Stimulated activated CD4-positive, alpha-beta T cell treated with anti-CD3 and anti-CD28 coated beads, Interleukin-1b, Interleukin-23, amount 100 ng/mL, for 1 hour (primary cell): ENCODE results near the gene MYO18B.

ENCODE experiments used
- DNase-seq, 2 donors: peaks; one replicate each; pipeline ENCODE4 v3.0.0-alpha.2; 2020; ENCODE audit warnings: low read depth in 2 of 2

The MYO18B gene

GRCh38 chr22:25848954-25849353 lies 107.0 kb downstream of the MYO18B start:
- no peak for DNase-seq

- DNase-seq: no peak
Observed at GRCh38 chr22:25849522-25849921, 107.5 kb downstream of the MYO18B start.

GRCh38 chr22:25852223-25852622 lies 110.2 kb downstream of the MYO18B start:
- DNase-seq: no peak

GRCh38 chr22:25853078-25853477 lies 111.1 kb downstream of the MYO18B start:
- DNase-seq: no peak

- no peak for DNase-seq
Observed at GRCh38 chr22:25853501-25854284, 111.7 kb downstream of the MYO18B start.

GRCh38 chr22:25869771-25870170 lies 127.8 kb downstream of the MYO18B start:
- DNase-seq: no peak

- no peak for DNase-seq
Observed at GRCh38 chr22:25874327-25874726, 132.3 kb downstream of the MYO18B start.

- DNase-seq: no peak
Observed at GRCh38 chr22:25875461-25875860, 133.5 kb downstream of the MYO18B start.

- no peak for DNase-seq
Observed at GRCh38 chr22:25876871-25877270, 134.9 kb downstream of the MYO18B start.

- DNase-seq: no peak
Observed at GRCh38 chr22:25878933-25879332, 136.9 kb downstream of the MYO18B start.

GRCh38 chr22:25880524-25880923 lies 138.5 kb downstream of the MYO18B start:
- no peak for DNase-seq

- DNase-seq: no peak
Observed at GRCh38 chr22:25881210-25881755, 139.3 kb downstream of the MYO18B start.

GRCh38 chr22:25882360-25882759 lies 140.4 kb downstream of the MYO18B start:
- DNase-seq: no peak

- no peak for DNase-seq
Observed at GRCh38 chr22:25883482-25884033, 141.6 kb downstream of the MYO18B start.

GRCh38 chr22:25884121-25884520 lies 142.1 kb downstream of the MYO18B start:
- DNase-seq: no peak

GRCh38 chr22:25888399-25889054 lies 146.5 kb downstream of the MYO18B start:
- no peak for DNase-seq

GRCh38 chr22:25890651-25891050 lies 148.7 kb downstream of the MYO18B start:
- DNase-seq: no peak

- no peak for DNase-seq
Observed at GRCh38 chr22:25892678-25893077, 150.7 kb downstream of the MYO18B start.

GRCh38 chr22:25895678-25896077 lies 153.7 kb downstream of the MYO18B start:
- no peak for DNase-seq

GRCh38 chr22:25896098-25896497 lies 154.1 kb downstream of the MYO18B start:
- DNase-seq: no peak

GRCh38 chr22:25896592-25896991 lies 154.6 kb downstream of the MYO18B start:
- DNase-seq: no peak

- no peak for DNase-seq
Observed at GRCh38 chr22:25898707-25899365, 156.8 kb downstream of the MYO18B start.
